ENCODE results near the gene BCAS3. TPM values are rescaled to one million over a fixed set of nuclear protein-coding genes. Genes with fewer than 3 reads are reported as not detected.
"Not testable (repeated sequence)": the region's sequence is repeated elsewhere in the genome, so short reads cannot be mapped to it uniquely, and the experiment has no call there.

The BCAS3 gene
- total RNA-seq, 1 donor from 2014 or later: 44.8 TPM

- Mint-ChIP-seq H3K27ac (ENCODE audit: unreplicated experiment) (no peak overlapping the region), H3K36me3 (ENCODE audit: unreplicated experiment) (peaks cover 17% of the 10 kb centered on the region)
These were observed 293.1 kb downstream of the BCAS3 start for GRCh38 chr17:60970741-60971140.

GRCh38 chr17:60971515-60972369 lies 294.1 kb downstream of the BCAS3 start:
- peaks cover 2% of the 10 kb centered on the region for H3K27me3 Mint-ChIP-seq (ENCODE audit: unreplicated experiment)
- H3K27ac Mint-ChIP-seq (ENCODE audit: unreplicated experiment): no peak overlapping the region
- H3K9me3 Mint-ChIP-seq (ENCODE audit: unreplicated experiment): no peaks in the 10 kb centered on the region
- H3K36me3 Mint-ChIP-seq (ENCODE audit: unreplicated experiment): peaks cover 17% of the 10 kb centered on the region
- no peak overlapping the region for H3K4me3 Mint-ChIP-seq (ENCODE audit: unreplicated experiment)
- DNase-seq: peak; percentile 56
- H3K4me1 Mint-ChIP-seq (ENCODE audit: low read depth, unreplicated experiment): no peaks in the 10 kb centered on the region
- TF ChIP-seq CTCF (IDR thresholded peaks at IDR 0.05; ENCODE audit: partially characterized antibody, unreplicated experiment): peak; percentile 74

More at GRCh38 chr17:60970741-60971140, 293.1 kb downstream of the BCAS3 start:
- H3K27me3 Mint-ChIP-seq (ENCODE audit: unreplicated experiment): peaks cover 2% of the 10 kb centered on the region
- H3K4me3 Mint-ChIP-seq (ENCODE audit: unreplicated experiment): no peak overlapping the region
- H3K4me1 Mint-ChIP-seq (ENCODE audit: low read depth, unreplicated experiment): no peaks in the 10 kb centered on the region
- no peak for TF ChIP-seq CTCF (IDR thresholded peaks at IDR 0.05; ENCODE audit: partially characterized antibody, unreplicated experiment)
- no peaks in the 10 kb centered on the region for H3K9me3 Mint-ChIP-seq (ENCODE audit: unreplicated experiment)
- DNase-seq: no peak

GRCh38 chr17:60976861-60977260 lies 299.2 kb downstream of the BCAS3 start:
- not testable (repeated sequence) for H3K4me3 Mint-ChIP-seq (ENCODE audit: unreplicated experiment); H3K9me3 Mint-ChIP-seq (ENCODE audit: unreplicated experiment); H3K27ac Mint-ChIP-seq (ENCODE audit: unreplicated experiment); H3K36me3 Mint-ChIP-seq (ENCODE audit: unreplicated experiment); H3K27me3 Mint-ChIP-seq (ENCODE audit: unreplicated experiment); H3K4me1 Mint-ChIP-seq (ENCODE audit: low read depth, unreplicated experiment)
- peak; percentile 27 for DNase-seq

GRCh38 chr17:60989379-60989778 lies 311.7 kb downstream of the BCAS3 start:
- peak overlapping the region; percentile 85 for H3K27ac Mint-ChIP-seq (ENCODE audit: unreplicated experiment)
- H3K27me3 Mint-ChIP-seq (ENCODE audit: unreplicated experiment): no peaks in the 10 kb centered on the region
- peaks cover 10% of the 10 kb centered on the region for H3K4me1 Mint-ChIP-seq (ENCODE audit: low read depth, unreplicated experiment)
- no peak overlapping the region for H3K4me3 Mint-ChIP-seq (ENCODE audit: unreplicated experiment)
- no peaks in the 10 kb centered on the region for H3K9me3 Mint-ChIP-seq (ENCODE audit: unreplicated experiment)
- peaks cover 19% of the 10 kb centered on the region for H3K36me3 Mint-ChIP-seq (ENCODE audit: unreplicated experiment)
- TF ChIP-seq CTCF (IDR thresholded peaks at IDR 0.05; ENCODE audit: partially characterized antibody, unreplicated experiment): no peak
- no peak for DNase-seq

- Mint-ChIP-seq H3K4me3 (ENCODE audit: unreplicated experiment) (no peak overlapping the region), H3K4me1 (ENCODE audit: low read depth, unreplicated experiment) (peaks cover 10% of the 10 kb centered on the region), H3K27ac (ENCODE audit: unreplicated experiment) (peak overlapping the region; percentile 85), H3K27me3 (ENCODE audit: unreplicated experiment) (no peaks in the 10 kb centered on the region), H3K36me3 (ENCODE audit: unreplicated experiment) (peaks cover 19% of the 10 kb centered on the region), H3K9me3 (ENCODE audit: unreplicated experiment) (no peaks in the 10 kb centered on the region)
- DNase-seq: peak; percentile 21
- TF ChIP-seq CTCF (IDR thresholded peaks at IDR 0.05; ENCODE audit: partially characterized antibody, unreplicated experiment): no peak
These were observed 312.2 kb downstream of the BCAS3 start for GRCh38 chr17:60989846-60990245.

Data from glutamatergic neuron (in vitro differentiated cells).